BLaER1 treated with 17β-estradiol and CSF1 and Interleukin-3, amounts not matched to agents 10 nM and 100 nM (cell line): ENCODE results near the gene SERPINB3.
A peak's percentile ranks its signal among the peaks of the same experiment; 100 is the strongest.
"Not testable (repeated sequence)": the region's sequence is repeated elsewhere in the genome, so short reads cannot be mapped to it uniquely, and the experiment has no call there.

ENCODE experiments used
- H3K27ac ChIP-seq, 11 experiments: shearing (Covaris generic); formaldehyde crosslinking; 2 replicates each; pipeline ENCODE4 v1.8.1; 2022
- H3K27me3 ChIP-seq, 11 experiments: shearing (Covaris generic); formaldehyde crosslinking; 2 replicates each; pipeline ENCODE4 v1.8.1; 2022
- H3K36me3 ChIP-seq, 11 experiments: shearing (Covaris generic); formaldehyde crosslinking; 2 replicates each; pipeline ENCODE4 v1.8.1; 2022
- H3K4me1 ChIP-seq, 10 experiments: shearing (Covaris generic); formaldehyde crosslinking; 2 replicates each; pipeline ENCODE4 v1.8.1; 2022
- H3K4me2 ChIP-seq, 11 experiments: shearing (Covaris generic); formaldehyde crosslinking; 2 replicates each; pipeline ENCODE4 v1.8.1; 2022
- H3K4me3 ChIP-seq, 10 experiments: shearing (Covaris generic); formaldehyde crosslinking; 2 replicates each; pipeline ENCODE4 v1.8.1; 2022
- H3K9ac ChIP-seq, 11 experiments: shearing (Covaris generic); formaldehyde crosslinking; 2 replicates each; pipeline ENCODE4 v1.8.1; 2022
- H3K9me3 ChIP-seq, 11 experiments: shearing (Covaris generic); formaldehyde crosslinking; replicated peaks in 1 of 11; 2 replicates each; pipeline ENCODE4 v1.8.1; 2022
- H4K20me1 ChIP-seq, 11 experiments: shearing (Covaris generic); formaldehyde crosslinking; 2 replicates each; pipeline ENCODE4 v1.8.1; 2022
- Cebpa-rat ChIP-seq, 11 experiments: shearing (Covaris generic); IDR thresholded peaks; 2 replicates each; pipeline ENCODE4 v1.8.1; 2022

The SERPINB3 gene

DNA sequence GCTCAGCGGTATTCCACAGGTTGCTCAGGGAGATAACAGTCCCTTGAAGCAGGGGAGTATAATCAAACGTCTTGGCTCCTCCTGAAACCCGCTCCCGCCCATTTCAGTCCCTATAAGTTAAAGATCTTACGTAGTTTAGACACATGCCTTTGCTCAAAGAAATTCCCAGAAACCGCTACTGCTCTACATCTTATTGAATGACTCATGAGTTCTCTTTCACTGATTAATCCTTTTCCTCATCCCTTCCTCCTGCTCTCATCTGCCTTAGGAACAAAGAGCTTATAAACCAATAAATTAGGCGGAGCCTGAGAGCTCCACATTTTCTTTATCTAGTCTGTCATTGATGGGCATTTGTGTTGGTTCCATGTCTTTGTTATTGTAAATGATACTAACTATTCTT, 13.5 kb downstream of the SERPINB3 start:
- Histone ChIP-seq H3K36me3 (no peaks in the 10 kb centered on the region), H3K4me1 (no peaks in the 10 kb centered on the region), H3K27me3 (no peaks in the 10 kb centered on the region), H4K20me1 (no peaks in the 10 kb centered on the region), H3K4me3 (no peak overlapping the region), H3K9me3 (no peaks in the 10 kb centered on the region), H3K4me2 (no peak overlapping the region), H3K9ac (no peak overlapping the region), H3K27ac (no peak overlapping the region)
- TF ChIP-seq Cebpa-rat (IDR thresholded peaks at IDR 0.05): no peak

DNA sequence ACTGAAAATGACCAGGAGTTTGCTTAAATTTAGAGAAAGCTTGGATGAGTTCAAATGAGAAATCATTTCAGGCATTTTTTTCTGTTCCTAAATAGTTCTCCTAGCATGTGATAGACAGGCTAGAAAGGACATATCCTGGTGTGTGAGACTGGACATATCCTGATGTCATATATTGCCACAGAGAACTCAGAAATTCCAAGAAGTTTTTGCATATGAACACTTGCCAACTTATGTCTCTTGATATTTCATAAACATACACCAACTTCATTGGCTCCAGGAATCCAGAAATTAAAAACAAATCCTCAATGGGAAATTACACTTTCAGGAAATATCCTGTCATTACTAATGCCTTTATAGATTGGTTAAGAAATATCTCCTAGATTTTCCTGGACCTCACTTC, 14.8 kb downstream of the SERPINB3 start:
- no peaks in the 10 kb centered on the region for H4K20me1 ChIP-seq
- no peaks in the 10 kb centered on the region for H3K4me1 ChIP-seq
- H3K27me3 ChIP-seq: no peaks in the 10 kb centered on the region
- no peak overlapping the region for H3K4me3 ChIP-seq
- H3K27ac ChIP-seq: no peak overlapping the region
- no peaks in the 10 kb centered on the region for H3K9me3 ChIP-seq
- TF ChIP-seq Cebpa-rat (IDR thresholded peaks at IDR 0.05): no peak
- no peaks in the 10 kb centered on the region for H3K36me3 ChIP-seq
- no peak overlapping the region for H3K4me2 ChIP-seq
- H3K9ac ChIP-seq: no peak overlapping the region

- not testable (repeated sequence) for H3K27ac ChIP-seq, H3K4me1 ChIP-seq, H3K4me2 ChIP-seq, H4K20me1 ChIP-seq, H3K36me3 ChIP-seq, H3K27me3 ChIP-seq, H3K9me3 ChIP-seq, H3K9ac ChIP-seq, H3K4me3 ChIP-seq
These were observed 17.0 kb downstream of the SERPINB3 start for GRCh38 chr18:63644694-63645093.

- not testable (repeated sequence) for H3K4me2 ChIP-seq, H3K4me1 ChIP-seq, H3K27ac ChIP-seq, H3K9me3 ChIP-seq, H3K9ac ChIP-seq, H4K20me1 ChIP-seq, H3K27me3 ChIP-seq, H3K36me3 ChIP-seq, H3K4me3 ChIP-seq
These were observed 17.6 kb downstream of the SERPINB3 start, which contains the start of gene SERPINB4 for GRCh38 chr18:63644142-63644541. TSS of gene SERPINB4 (minus strand) at chr18:63644256. CDS start at chr18:63643577, 679 bp downstream.

DNA sequence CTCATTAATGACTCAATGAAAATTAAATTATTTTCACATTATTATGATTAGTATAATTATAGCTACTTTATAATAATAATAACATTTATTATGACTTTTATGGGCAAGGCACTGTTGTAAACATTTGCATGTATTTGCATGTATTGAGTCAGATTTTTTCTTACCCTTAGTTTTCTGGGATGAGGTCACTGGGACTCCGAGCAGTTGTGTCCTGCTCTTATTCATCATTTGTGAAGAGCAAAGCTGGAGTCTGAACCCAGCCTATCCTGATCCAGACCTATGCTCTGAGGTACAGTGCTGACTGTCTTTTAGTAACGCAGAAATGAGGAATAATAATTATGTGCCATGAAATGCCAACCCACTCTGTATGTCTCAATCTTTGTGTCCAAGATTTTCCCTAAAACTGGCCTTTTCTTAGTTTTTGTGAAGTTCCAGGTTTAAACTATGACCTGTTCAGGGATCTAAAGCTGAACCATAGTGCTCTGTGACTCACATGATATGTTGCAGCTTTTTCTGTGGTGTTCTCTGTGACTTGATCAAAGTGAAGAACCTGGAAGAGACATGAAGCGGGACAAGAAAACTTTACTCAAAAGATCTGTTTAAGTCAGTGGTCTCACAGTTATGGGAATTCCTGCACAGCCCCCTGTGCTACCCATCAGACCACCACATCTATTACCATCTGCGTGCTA, 18.9 kb downstream of the SERPINB3 start:
- not testable (repeated sequence) for H3K27ac ChIP-seq, H3K27me3 ChIP-seq, H3K9ac ChIP-seq, H3K4me3 ChIP-seq, H3K4me2 ChIP-seq, H3K9me3 ChIP-seq, H4K20me1 ChIP-seq, H3K36me3 ChIP-seq, H3K4me1 ChIP-seq

DNA sequence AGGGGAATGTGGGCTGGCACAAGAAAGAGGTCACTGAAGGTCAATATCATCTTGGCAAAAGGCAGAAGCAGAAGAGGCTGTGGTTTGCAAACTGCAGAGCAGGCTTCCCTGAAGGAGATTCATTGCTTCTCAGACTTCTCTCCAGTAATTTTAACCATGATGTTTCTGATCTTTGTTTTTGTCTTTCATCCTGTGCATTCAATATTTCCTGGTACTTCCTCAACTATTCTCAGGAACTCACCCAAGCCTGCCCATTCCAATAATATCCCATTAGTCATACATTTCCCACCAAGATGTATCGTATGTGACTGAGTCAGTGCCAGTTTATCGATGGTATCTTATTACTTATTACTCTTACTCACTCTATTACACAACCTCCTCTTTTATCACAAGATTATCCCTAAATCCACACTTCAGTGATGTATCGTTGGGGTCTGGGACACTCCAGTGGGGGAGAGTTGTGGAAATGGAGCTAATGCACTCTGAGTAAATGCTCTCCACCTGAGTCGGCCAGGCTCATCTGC, 20.5 kb downstream of the SERPINB3 start:
- not testable (repeated sequence) for H3K4me1 ChIP-seq, H3K27ac ChIP-seq, H3K4me3 ChIP-seq, H3K36me3 ChIP-seq, H3K9me3 ChIP-seq, H3K9ac ChIP-seq, H4K20me1 ChIP-seq, H3K27me3 ChIP-seq
- H3K4me2 ChIP-seq: peak overlapping the region in 1 of 11 experiments; percentile 16; a peak in 1 of 22 replicates

DNA sequence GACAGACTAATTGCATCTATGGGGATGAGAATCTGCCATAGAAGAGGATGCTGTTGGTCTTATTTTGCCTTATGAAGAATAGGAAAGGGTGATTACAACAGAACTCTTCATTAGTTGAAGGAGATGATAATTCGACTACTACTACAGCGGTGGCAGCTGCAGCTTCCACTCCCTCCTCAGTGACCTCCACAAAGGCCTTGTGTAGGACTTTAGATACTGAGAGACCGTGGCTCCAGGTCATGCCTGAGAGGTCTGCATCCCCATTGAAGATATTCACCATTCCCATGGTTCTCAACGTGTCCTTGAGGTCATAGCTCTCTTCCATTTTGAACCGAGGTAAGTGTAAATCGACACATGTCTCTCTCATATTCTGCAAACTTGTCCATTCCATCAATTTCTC, 24.0 kb downstream of the SERPINB3 start:
- H3K9me3 ChIP-seq: no peaks in the 10 kb centered on the region; a peak in 1 of 22 replicates
- H3K36me3 ChIP-seq: no peaks in the 10 kb centered on the region
- no peaks in the 10 kb centered on the region for H4K20me1 ChIP-seq
- no peak overlapping the region for H3K9ac ChIP-seq
- H3K27ac ChIP-seq: no peak overlapping the region
- no peak overlapping the region for H3K4me3 ChIP-seq
- TF ChIP-seq Cebpa-rat (IDR thresholded peaks at IDR 0.05): no peak
- no peak overlapping the region for H3K4me2 ChIP-seq
- H3K27me3 ChIP-seq: no peaks in the 10 kb centered on the region
- no peaks in the 10 kb centered on the region; a peak in 1 of 20 replicates for H3K4me1 ChIP-seq

- Histone ChIP-seq H3K4me2 (no peak overlapping the region), H3K4me1 (no peaks in the 10 kb centered on the region), H3K27ac (no peak overlapping the region), H3K9ac (no peak overlapping the region), H3K4me3 (no peak overlapping the region), H4K20me1 (no peaks in the 10 kb centered on the region), H3K9me3 (peaks cover 45 to 59% (median 53%) of the 10 kb centered on the region in 11 experiments), H3K27me3 (no peaks in the 10 kb centered on the region), H3K36me3 (peaks cover 0 to 7% (median 0%) of the 10 kb centered on the region in 11 experiments; a peak in 2 of 22 replicates)
- TF ChIP-seq Cebpa-rat (IDR thresholded peaks at IDR 0.05): no peak
These were observed 33.9 kb downstream of the SERPINB3 start for GRCh38 chr18:63627819-63628218.

DNA sequence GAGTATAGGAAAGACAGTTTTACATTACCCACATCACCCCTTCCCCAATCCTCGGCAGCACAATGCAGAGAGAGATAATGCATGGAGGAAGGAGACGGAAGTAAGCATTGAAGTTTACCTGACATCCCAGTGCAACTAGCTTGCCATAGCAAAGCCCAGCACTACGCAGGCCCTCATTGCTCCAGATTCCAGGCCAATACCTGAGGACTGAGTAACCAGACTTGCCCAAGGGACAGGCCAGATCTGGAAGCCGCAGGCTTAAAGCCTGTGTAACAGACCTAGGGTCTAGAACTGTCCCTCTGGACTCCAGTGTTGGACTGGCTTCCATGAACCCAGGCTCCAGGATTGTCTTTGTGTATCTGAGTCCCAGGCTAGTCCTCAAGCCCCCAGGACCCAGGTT, 35.3 kb downstream of the SERPINB3 start:
- no peak overlapping the region for H3K9ac ChIP-seq
- peaks cover 50 to 72% (median 61%) of the 10 kb centered on the region in 11 experiments for H3K9me3 ChIP-seq
- no peak for TF ChIP-seq Cebpa-rat (IDR thresholded peaks at IDR 0.05)
- no peaks in the 10 kb centered on the region for H4K20me1 ChIP-seq
- no peak overlapping the region for H3K4me2 ChIP-seq
- no peak overlapping the region for H3K27ac ChIP-seq
- H3K4me3 ChIP-seq: no peak overlapping the region
- no peaks in the 10 kb centered on the region for H3K4me1 ChIP-seq
- H3K36me3 ChIP-seq: peaks cover 0 to 7% (median 0%) of the 10 kb centered on the region in 11 experiments; a peak in 2 of 22 replicates
- no peaks in the 10 kb centered on the region for H3K27me3 ChIP-seq

DNA sequence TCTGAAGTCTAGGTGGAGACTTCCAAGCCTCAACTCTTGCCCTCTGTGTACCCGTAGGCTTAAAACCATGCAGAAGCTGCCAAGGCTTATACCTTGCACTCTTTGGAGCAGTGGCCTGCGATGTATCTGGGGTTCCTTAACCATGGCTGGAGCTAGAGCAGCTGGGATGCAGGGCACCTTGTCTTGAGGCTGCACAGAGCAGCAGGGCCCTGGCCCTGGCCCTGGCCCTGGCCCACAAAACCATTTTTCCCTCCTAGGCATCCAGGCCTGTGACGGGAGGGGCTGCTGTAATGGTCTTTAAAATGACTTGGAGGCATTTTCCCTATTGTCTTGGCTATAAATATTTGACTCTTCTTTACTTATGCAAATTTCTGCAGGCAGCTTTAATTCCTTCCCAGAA, 36.8 kb downstream of the SERPINB3 start:
- peaks cover 0 to 7% (median 0%) of the 10 kb centered on the region in 11 experiments; a peak in 2 of 22 replicates for H3K36me3 ChIP-seq
- no peak for TF ChIP-seq Cebpa-rat (IDR thresholded peaks at IDR 0.05)
- H3K4me3 ChIP-seq: no peak overlapping the region
- H3K9ac ChIP-seq: no peak overlapping the region
- no peaks in the 10 kb centered on the region for H4K20me1 ChIP-seq
- peaks cover 51 to 84% (median 69%) of the 10 kb centered on the region in 11 experiments for H3K9me3 ChIP-seq
- H3K4me1 ChIP-seq: no peaks in the 10 kb centered on the region
- H3K27ac ChIP-seq: no peak overlapping the region
- no peak overlapping the region for H3K4me2 ChIP-seq
- H3K27me3 ChIP-seq: no peaks in the 10 kb centered on the region
